OCI-LY1 (cell line): Measurements from ENCODE around the gene CEL.

Source experiments
- H2AFZ ChIP-seq: fragments of 200-600 bp; sonication (generic), shearing (Covaris generic); 2 replicates; pipeline ENCODE4 v1.6.0; 2014; ENCODE audit warnings: antibody characterized with exemption, mild to moderate bottlenecking, low read length
- H3F3A ChIP-seq: fragments of 200-600 bp; sonication (generic), shearing (Covaris generic); 2 replicates; pipeline ENCODE4 v1.6.0; 2014; ENCODE audit warnings: mild to moderate bottlenecking, antibody characterized with exemption, low read length, moderate library complexity; ENCODE audit not compliant: insufficient read depth
- H3K27ac ChIP-seq: fragments of 200-600 bp; sonication (generic); 2 replicates; pipeline ENCODE4 v1.5.1; 2014; ENCODE audit warnings: low read length, mixed run types, mild to moderate bottlenecking, low read depth; ENCODE audit not compliant: poor library complexity, severe bottlenecking
- H3K27me3 ChIP-seq: fragments of 200-600 bp; sonication (generic); 2 replicates; pipeline ENCODE4 v1.6.0; 2014; ENCODE audit warnings: antibody characterized with exemption, mild to moderate bottlenecking, low read length, moderate library complexity; ENCODE audit not compliant: insufficient read depth
- H3K36me3 ChIP-seq: fragments of 200-600 bp; sonication (generic); 2 replicates; pipeline ENCODE4 v1.6.1; 2014; ENCODE audit warnings: mild to moderate bottlenecking, antibody characterized with exemption, low read length, moderate library complexity, mixed read lengths; ENCODE audit not compliant: insufficient read depth
- H3K4me1 ChIP-seq: fragments of 200-600 bp; sonication (generic); 2 replicates; pipeline ENCODE4 v1.5.1; 2014; ENCODE audit warnings: mild to moderate bottlenecking, low read length, moderate library complexity; ENCODE audit not compliant: insufficient read depth, severe bottlenecking
- H3K4me2 ChIP-seq: fragments of 200-600 bp; sonication (generic), shearing (Covaris generic); 2 replicates; pipeline ENCODE4 v1.6.1; 2014; ENCODE audit warnings: low read length
- H3K4me3 ChIP-seq: fragments of 200-600 bp; sonication (generic); 2 replicates; pipeline ENCODE4 v1.5.1; 2014; ENCODE audit warnings: low read length, low read depth, mild to moderate bottlenecking, mixed read lengths; ENCODE audit not compliant: poor library complexity, severe bottlenecking
- H3K79me2 ChIP-seq: fragments of 200-600 bp; shearing (Covaris generic); 2 replicates; pipeline ENCODE4 v1.6.1; 2016; ENCODE audit warnings: mixed run types, low read length, mixed read lengths; ENCODE audit not compliant: insufficient read depth
- H3K9ac ChIP-seq: fragments of 200-600 bp; sonication (generic), shearing (Covaris generic); 2 replicates; pipeline ENCODE4 v1.6.1; 2014; ENCODE audit warnings: mild to moderate bottlenecking, low read length, mixed read lengths
- H3K9me2 ChIP-seq: fragments of 200-600 bp; sonication (generic), shearing (Covaris generic); 2 replicates; pipeline ENCODE4 v1.6.1; 2014; ENCODE audit warnings: low read depth, mild to moderate bottlenecking, low read length, mixed read lengths
- H3K9me3 ChIP-seq: fragments of 200-600 bp; shearing (Covaris generic); 2 replicates; pipeline ENCODE4 v1.6.1; 2014; ENCODE audit warnings: low read length, mixed read lengths
- H4K20me1 ChIP-seq: fragments of 200-600 bp; sonication (generic), shearing (Covaris generic); 2 replicates; pipeline ENCODE4 v1.6.0; 2016; ENCODE audit warnings: mild to moderate bottlenecking, low read length; ENCODE audit not compliant: insufficient read depth
- CTCF ChIP-seq: fragments of 200-600 bp; sonication (generic), shearing (Covaris generic); IDR thresholded peaks from 2 replicates; pipeline ENCODE4 v1.5.1; 2017; ENCODE audit warnings: mild to moderate bottlenecking, antibody characterized with exemption, low read length, moderate library complexity, mixed read lengths
- EZH2 ChIP-seq: fragments of 200-600 bp; sonication (generic), shearing (Covaris generic); IDR thresholded peaks from 2 replicates; pipeline ENCODE4 v1.8.0; 2017; ENCODE audit warnings: borderline replicate concordance, mixed run types, mild to moderate bottlenecking, antibody characterized with exemption, low read length, moderate library complexity, mixed read lengths

Gene CEL

GRCh38 chr9:133063159-133063499 is 1.3 kb downstream of the CEL start:
- Histone ChIP-seq H3K79me2 (no peaks in the 10 kb centered on the region), H3K9me3 (no peaks in the 10 kb centered on the region), H4K20me1 (no peaks in the 10 kb centered on the region), H3K27ac (no peak overlapping the region), H3K27me3 (no peaks in the 10 kb centered on the region), H2AFZ (no peak overlapping the region), H3F3A (no peaks in the 10 kb centered on the region), H3K9me2 (no peaks in the 10 kb centered on the region), H3K36me3 (peaks cover 4% of the 10 kb centered on the region), H3K4me3 (no peak overlapping the region), H3K4me2 (no peak overlapping the region), H3K4me1 (peaks cover 17% of the 10 kb centered on the region), H3K9ac (no peak overlapping the region)
- TF ChIP-seq CTCF (no peak), EZH2 (no peak)

GRCh38 chr9:133063500-133064231 is 1.9 kb downstream of the CEL start:
- Histone ChIP-seq H3K27me3 (no peaks in the 10 kb centered on the region), H3K9ac (no peak overlapping the region), H4K20me1 (no peaks in the 10 kb centered on the region), H3K4me3 (no peak overlapping the region), H3K79me2 (no peaks in the 10 kb centered on the region), H3F3A (no peaks in the 10 kb centered on the region), H2AFZ (no peak overlapping the region), H3K4me2 (no peak overlapping the region), H3K9me2 (no peaks in the 10 kb centered on the region), H3K4me1 (peaks cover 15% of the 10 kb centered on the region), H3K27ac (no peak overlapping the region), H3K36me3 (no peaks in the 10 kb centered on the region; the same call in 1 of the 2 replicates), H3K9me3 (no peaks in the 10 kb centered on the region)
- TF ChIP-seq EZH2: no peak
- no peak for TF ChIP-seq CTCF

GRCh38 chr9:133064241-133065069 is 2.7 kb downstream of the CEL start:
- Histone ChIP-seq H3K9ac (no peak overlapping the region), H3K4me1 (peaks cover 7% of the 10 kb centered on the region), H3K4me2 (no peak overlapping the region)

More at GRCh38 chr9:133064241-133065069, 2.7 kb downstream of the CEL start:
- Histone ChIP-seq H3K27ac (no peak overlapping the region), H4K20me1 (no peaks in the 10 kb centered on the region), H3K9me3 (no peaks in the 10 kb centered on the region), H3K4me3 (no peak overlapping the region), H3K27me3 (no peaks in the 10 kb centered on the region), H3K79me2 (no peaks in the 10 kb centered on the region), H3F3A (no peaks in the 10 kb centered on the region), H3K9me2 (no peaks in the 10 kb centered on the region), H3K36me3 (no peaks in the 10 kb centered on the region), H2AFZ (no peak overlapping the region)
- no peak for TF ChIP-seq EZH2
- TF ChIP-seq CTCF: no peak
